Fibroblast of the aortic adventitia (primary cell): ENCODE results near the gene SOBP. TPM values are rescaled to one million over a fixed set of nuclear protein-coding genes. Genes with fewer than 3 reads are reported as not detected.

Experiments
- DNase-seq: peaks from one replicate; pipeline ENCODE4 v3.0.0-alpha.2; 2010; ENCODE audit warnings: low read depth
- H3K4me3 ChIP-seq: 2 replicates; pipeline ENCODE4 v1.5.1; 2011; ENCODE audit warnings: low read depth, mild to moderate bottlenecking, control low read depth, low read length, moderate library complexity
- total RNA-seq: library from RNA; depleted of rRNA; stranded (reverse); fragments of >200 nt; gene quantifications from 2 replicates; pipeline ENCODE4 v1.2.3, GENCODE V29; 2012; ENCODE audit warnings: low replicate concordance
- TF ChIP-seq, protein P1 (sequence below): IDR thresholded peaks from 2 replicates; pipeline ENCODE4 v1.5.1; 2011; ENCODE audit warnings: mild to moderate bottlenecking, low read length, control low read depth, inconsistent platforms; ENCODE audit not compliant: insufficient read depth

SOBP gene
- total RNA-seq, 1 donor = 7.9 TPM

DNA sequence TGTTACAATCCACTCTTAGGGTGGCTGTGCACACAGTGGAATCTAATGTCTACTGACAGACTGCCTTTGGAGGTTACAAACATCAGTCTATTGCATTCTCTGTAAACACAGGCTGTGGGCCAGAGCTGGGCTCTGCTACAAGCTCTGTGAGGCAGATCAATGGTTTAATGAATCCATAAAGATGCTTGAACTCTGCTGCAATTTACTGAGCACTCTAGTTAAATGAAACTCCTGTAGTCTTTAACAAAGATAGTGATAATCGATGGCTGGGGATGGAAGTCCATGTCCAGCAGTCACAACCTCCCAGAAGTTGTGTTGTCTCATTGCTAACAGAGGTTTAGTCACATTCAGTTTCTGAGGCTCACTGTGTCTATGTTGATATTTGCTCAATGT is 50.5 kb downstream of the SOBP start:
- H3K4me3 ChIP-seq = no peak overlapping the region
- TF ChIP-seq, protein P1, sequence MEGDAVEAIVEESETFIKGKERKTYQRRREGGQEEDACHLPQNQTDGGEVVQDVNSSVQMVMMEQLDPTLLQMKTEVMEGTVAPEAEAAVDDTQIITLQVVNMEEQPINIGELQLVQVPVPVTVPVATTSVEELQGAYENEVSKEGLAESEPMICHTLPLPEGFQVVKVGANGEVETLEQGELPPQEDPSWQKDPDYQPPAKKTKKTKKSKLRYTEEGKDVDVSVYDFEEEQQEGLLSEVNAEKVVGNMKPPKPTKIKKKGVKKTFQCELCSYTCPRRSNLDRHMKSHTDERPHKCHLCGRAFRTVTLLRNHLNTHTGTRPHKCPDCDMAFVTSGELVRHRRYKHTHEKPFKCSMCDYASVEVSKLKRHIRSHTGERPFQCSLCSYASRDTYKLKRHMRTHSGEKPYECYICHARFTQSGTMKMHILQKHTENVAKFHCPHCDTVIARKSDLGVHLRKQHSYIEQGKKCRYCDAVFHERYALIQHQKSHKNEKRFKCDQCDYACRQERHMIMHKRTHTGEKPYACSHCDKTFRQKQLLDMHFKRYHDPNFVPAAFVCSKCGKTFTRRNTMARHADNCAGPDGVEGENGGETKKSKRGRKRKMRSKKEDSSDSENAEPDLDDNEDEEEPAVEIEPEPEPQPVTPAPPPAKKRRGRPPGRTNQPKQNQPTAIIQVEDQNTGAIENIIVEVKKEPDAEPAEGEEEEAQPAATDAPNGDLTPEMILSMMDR = no peak
- no peak for DNase-seq

DNA sequence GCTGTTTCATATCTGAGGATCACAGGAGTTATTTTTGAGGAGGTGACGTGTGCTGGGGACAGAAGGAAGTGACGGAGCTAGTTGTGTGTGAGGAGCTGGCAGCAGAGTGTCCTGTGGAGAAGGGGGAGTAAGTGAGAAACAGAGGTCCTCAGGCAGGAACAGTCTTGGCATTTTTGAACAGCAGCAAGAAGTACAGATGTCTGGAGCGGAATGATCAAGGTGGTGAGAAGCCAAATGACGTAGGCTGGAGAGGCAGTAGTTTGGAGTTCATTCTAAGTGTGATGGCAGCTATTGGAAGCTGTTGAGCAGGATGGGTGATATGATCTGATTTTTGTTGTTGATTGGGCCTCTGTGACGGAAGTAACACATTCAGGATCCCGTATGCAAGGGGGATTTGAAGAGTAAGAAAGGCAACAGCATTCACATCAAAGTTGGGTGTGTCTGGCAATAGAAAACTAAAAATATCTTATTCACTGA is 52.3 kb downstream of the SOBP start:
- DNase-seq = no peak
- TF ChIP-seq, protein P1 = no peak
- H3K4me3 ChIP-seq = no peak overlapping the region

DNA sequence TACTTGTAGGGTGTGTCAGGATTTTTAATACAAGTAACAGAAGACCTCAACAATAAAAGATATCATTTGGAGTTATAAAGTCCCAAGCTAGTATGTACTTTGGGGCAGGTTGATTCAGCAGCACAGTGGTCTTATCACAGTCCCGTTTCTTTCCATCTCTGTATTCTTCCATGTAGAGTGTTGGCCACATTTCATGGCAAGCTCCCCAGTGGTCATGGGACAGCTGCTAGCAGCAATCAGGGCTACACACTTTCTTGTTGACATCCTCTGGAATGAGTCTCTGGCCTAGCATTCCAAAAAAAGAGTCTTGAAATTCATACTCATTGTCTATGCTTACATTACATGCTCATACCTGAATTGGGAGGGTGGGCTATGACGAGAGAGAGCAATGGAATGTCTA is 53.2 kb downstream of the SOBP start:
- TF ChIP-seq, protein P1 = no peak
- H3K4me3 ChIP-seq = no peak overlapping the region
- no peak for DNase-seq

DNA sequence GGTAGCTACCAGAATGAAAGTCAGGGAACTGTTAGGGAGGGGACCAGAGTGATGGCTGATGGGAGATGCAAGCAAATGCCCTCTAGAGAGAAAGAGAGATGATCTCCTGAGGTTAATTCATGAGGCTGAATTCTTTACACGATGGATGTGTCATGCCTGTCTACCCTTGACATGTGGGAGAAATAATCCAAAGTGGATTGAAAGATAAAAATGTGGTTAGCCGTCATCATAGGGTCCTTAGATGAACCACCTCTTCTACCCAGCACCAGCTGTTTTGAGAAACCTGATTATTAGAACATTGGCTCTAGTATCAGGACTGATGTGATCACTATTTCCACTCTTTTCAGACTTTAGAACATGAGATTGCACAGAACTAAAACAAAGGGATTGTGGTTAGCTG is 53.6 kb downstream of the SOBP start:
- TF ChIP-seq, protein P1 = no peak
- no peak for DNase-seq
- H3K4me3 ChIP-seq = no peak overlapping the region

DNA sequence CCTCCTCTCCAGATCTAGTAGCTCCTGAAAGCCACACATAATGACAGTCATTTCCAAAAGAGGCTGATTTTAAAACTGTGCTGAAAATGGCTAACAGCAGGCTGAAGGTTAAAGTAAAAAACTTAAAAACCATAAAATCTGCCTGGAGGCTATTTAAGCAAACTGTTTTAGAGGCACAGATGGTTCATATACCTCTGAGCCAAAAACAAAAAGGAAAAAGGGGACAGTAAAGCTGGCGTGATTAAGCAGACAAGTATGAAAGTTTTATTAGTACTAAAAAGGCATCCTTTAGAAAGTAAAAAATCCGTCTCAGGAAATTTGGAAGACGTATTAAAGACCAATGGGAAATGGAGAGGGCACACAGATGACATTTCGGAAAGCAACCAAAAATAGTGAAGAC is 55.8 kb downstream of the SOBP start:
- DNase-seq = no peak
- no peak overlapping the region for H3K4me3 ChIP-seq
- TF ChIP-seq, protein P1 = no peak

DNA sequence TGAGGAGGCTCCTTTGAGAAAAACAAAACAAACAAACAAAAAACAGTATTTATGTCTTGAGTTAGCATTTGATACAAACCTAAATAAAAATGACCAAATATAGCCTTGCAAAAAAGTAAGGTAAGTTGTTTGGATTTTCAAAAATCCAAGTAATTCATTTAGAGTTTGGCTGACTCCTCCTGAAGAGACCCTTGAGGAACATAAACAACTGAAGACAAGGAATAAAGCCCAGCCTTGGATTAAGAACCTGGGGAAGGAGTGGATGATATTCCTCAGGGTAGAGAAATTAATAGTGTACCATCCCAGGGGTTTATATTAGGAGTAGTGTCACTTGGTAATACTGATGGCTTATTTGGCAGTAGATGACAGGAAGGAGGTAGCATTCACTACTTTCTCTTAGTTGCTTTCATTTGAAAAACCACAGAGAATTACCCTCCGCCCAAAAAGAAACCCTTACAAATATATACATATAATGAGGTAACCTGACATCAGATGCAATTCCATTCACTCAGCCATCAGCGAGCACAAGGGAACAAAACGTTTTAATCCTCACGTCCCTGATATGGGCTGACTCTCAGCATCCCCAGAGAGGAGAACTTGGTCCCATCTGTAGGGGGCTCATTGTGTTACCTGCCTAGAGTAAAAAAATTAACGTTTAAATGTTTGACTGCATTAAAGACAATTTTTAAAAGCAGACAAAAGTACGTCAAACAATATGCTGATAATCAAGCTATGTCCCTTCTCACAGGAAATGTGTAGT is 57.0 kb downstream of the SOBP start:
- DNase-seq = no peak
- TF ChIP-seq, protein P1 = no peak
- no peak overlapping the region for H3K4me3 ChIP-seq

DNA sequence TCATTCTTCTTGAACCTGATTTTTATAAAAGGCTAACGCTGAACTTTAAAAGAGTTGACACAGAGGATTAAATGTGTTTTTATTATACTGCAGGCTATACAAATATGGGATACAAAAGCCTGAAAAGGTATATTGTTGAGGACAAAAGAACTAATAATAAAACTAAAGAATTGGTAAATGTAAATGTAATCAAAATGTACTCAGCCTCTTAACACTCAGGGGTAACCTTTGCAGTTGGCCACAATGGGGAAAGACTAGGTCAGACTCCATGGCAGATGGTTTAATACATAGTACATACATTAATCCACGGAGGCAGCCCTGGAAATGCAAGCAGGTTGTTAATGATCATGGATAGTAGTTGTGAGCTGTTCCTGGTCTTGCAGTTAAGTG is 57.5 kb downstream of the SOBP start:
- DNase-seq = no peak
- TF ChIP-seq, protein P1 = no peak
- H3K4me3 ChIP-seq = no peak overlapping the region
